Measurements from ENCODE around the gene CINP.

DNA sequence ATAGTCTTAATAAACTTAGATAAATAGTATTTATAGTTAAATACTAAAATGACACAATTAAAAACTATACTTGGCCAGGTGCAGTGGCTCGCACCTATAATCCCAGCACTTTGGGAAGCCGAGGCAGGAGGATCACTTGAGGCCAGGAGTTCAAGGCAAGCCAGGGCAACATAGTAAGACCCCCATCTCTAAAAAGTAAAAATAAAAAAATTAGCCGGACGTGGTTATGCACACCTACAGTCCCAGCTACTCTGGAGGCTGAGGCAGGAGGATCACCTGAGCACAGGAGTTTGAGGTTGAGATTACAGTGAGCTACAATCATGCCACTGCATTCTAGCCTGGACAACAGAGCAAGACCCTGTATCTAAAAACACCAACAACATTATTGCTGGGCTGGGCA lies 16.0 kb downstream of the CINP start:
- TF ChIP-seq, protein P1, sequence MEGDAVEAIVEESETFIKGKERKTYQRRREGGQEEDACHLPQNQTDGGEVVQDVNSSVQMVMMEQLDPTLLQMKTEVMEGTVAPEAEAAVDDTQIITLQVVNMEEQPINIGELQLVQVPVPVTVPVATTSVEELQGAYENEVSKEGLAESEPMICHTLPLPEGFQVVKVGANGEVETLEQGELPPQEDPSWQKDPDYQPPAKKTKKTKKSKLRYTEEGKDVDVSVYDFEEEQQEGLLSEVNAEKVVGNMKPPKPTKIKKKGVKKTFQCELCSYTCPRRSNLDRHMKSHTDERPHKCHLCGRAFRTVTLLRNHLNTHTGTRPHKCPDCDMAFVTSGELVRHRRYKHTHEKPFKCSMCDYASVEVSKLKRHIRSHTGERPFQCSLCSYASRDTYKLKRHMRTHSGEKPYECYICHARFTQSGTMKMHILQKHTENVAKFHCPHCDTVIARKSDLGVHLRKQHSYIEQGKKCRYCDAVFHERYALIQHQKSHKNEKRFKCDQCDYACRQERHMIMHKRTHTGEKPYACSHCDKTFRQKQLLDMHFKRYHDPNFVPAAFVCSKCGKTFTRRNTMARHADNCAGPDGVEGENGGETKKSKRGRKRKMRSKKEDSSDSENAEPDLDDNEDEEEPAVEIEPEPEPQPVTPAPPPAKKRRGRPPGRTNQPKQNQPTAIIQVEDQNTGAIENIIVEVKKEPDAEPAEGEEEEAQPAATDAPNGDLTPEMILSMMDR (IDR thresholded peaks at IDR 0.05), result no peak
- no peak for TF ChIP-seq POLR2A (IDR thresholded peaks at IDR 0.05)
